GM10248 (cell line): Measurements from ENCODE around the gene TMEM132A.
A peak's percentile ranks its signal among the peaks of the same experiment; 100 is the strongest.

Experiments
- CTCF ChIA-PET: fragments of 300-600 bp; sonication (Branson Sonifier 250); formaldehyde crosslinking; extraction: SDS; loops from one replicate; lab custom pipeline; 2021; ENCODE audit warnings: antibody characterized with exemption; lab: Yijun Ruan, JAX
- POLR2A ChIA-PET: fragments of 350-650 bp; sonication (Branson Sonifier 250); formaldehyde crosslinking; extraction: SDS; loops from one replicate; lab custom pipeline; 2020; ENCODE audit warnings: antibody characterized with exemption; lab: Yijun Ruan, JAX
- DNase-seq: peaks from one replicate; pipeline ENCODE4 v3.0.0; 2012; ENCODE audit errors: extremely low spot score
- TF ChIP-seq, protein P1 (sequence below): IDR thresholded peaks from 2 replicates; pipeline ENCODE4 v1.5.1; 2012; ENCODE audit warnings: mild to moderate bottlenecking, low read depth; ENCODE audit errors: extremely low read depth, missing control alignments, control extremely low read depth

TMEM132A gene

DNA sequence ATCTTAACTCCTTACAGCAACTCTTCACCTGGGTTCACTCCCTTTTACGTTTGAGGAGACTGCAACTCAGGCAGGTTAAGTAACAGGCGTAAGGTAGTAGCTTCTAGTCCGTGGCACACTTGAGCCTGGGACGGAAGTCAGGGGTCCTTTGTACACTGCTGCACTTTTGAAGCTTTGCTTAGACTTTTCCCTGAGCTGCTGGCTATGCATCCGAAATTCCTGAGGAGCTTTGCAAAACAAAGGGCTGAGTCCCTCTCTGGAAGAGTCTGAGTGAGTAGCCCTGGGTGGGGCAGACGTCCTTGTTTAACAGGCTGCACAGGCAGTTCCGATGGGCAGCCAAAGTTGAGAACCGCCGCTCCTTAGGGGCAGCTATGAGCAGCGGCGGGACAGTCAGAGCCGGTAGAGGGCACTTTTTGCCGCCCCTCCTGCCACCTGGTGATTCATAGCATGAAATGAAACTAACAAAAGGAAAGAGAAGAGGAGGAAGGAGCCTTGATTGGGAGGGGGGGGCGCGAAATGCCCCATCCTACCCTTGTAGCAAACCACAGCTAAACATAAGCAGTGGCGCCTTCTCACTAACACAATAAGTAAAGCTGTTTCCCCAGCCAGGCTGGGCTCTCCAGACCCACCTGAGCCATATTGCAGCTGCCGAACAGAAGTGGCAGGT is 8.9 kb upstream of the TMEM132A start:
- DNase-seq = peak; percentile 76
- CTCF ChIA-PET = interaction anchor here (0.9 to 10.6 kb wide), 25 partner anchors 8 to 272 kb away, joined by 3 to 112 read pairs (median 5); partner anchors contain the start of genes PRPF19 and TMEM132A
- TF ChIP-seq, protein P1, sequence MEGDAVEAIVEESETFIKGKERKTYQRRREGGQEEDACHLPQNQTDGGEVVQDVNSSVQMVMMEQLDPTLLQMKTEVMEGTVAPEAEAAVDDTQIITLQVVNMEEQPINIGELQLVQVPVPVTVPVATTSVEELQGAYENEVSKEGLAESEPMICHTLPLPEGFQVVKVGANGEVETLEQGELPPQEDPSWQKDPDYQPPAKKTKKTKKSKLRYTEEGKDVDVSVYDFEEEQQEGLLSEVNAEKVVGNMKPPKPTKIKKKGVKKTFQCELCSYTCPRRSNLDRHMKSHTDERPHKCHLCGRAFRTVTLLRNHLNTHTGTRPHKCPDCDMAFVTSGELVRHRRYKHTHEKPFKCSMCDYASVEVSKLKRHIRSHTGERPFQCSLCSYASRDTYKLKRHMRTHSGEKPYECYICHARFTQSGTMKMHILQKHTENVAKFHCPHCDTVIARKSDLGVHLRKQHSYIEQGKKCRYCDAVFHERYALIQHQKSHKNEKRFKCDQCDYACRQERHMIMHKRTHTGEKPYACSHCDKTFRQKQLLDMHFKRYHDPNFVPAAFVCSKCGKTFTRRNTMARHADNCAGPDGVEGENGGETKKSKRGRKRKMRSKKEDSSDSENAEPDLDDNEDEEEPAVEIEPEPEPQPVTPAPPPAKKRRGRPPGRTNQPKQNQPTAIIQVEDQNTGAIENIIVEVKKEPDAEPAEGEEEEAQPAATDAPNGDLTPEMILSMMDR = peak; percentile 66
- POLR2A ChIA-PET = interaction anchor here (0.6 to 1.3 kb wide), 3 partner anchors 13 to 484 kb away, joined by 3 read pairs; no protein-coding TSS in a partner anchor

DNA sequence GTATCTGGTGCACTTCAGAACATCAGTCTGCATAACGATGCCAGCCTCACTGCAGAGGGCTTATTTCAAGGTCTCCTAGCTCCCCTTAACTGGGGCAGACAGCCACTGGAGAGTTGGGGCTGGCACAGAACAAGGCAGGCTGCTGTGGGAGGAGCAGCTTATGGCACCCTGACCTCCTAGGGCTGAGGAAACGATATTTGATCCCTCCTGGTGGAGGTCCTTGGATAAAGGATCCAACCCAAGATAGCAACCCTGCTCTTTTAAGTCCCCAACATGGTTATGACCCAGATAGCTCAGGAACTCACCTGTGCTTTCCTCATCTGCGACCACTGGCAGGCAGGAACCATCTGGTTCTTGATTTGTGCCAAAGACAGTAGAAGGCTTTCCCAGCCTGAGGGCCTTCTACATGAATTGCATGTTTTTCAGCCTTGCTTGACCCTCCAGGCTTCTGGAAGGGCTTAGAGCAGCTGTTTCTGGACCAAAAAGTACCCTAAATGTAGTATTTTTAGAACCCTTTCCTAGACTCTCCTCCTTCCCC is 7.5 kb upstream of the TMEM132A start:
- DNase-seq = no peak
- ChIA-PET CTCF (interaction anchor here (1.9 to 10.6 kb wide), 4 partner anchors 13 to 85 kb away, joined by 6 to 112 read pairs (median 20); partner anchors contain the start of gene PRPF19), POLR2A (interaction anchor here (0.6 kb wide), 1 partner anchor 480 kb away, joined by 5 read pairs; no protein-coding TSS in a partner anchor)
- TF ChIP-seq, protein P1 = no peak

DNA sequence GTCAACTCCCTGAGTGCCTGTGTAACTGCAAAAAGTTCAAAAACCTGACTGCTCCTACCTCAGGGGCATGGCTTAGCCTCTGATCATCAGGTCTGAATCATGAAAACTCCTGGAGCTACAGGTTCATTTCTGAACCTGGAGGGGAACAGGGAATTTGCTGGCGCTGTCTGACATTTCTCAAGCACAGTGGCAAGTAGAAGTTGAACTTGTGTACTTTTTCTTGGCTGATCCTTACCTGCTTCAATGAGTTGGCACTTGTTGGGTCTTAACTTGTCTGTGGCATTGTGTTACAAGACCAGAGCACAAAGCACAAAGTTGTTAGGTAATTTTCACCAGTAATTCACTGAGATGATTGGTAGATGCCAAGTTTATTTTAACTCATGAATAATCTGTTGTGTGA is 7.0 kb upstream of the TMEM132A start:
- POLR2A ChIA-PET = no interaction called here
- CTCF ChIA-PET = interaction anchor here (5.5 to 10.6 kb wide), 2 partner anchors 14 to 86 kb away, joined by 31 to 112 read pairs; partner anchors contain the start of gene PRPF19
- DNase-seq = no peak
- TF ChIP-seq, protein P1 = no peak

DNA sequence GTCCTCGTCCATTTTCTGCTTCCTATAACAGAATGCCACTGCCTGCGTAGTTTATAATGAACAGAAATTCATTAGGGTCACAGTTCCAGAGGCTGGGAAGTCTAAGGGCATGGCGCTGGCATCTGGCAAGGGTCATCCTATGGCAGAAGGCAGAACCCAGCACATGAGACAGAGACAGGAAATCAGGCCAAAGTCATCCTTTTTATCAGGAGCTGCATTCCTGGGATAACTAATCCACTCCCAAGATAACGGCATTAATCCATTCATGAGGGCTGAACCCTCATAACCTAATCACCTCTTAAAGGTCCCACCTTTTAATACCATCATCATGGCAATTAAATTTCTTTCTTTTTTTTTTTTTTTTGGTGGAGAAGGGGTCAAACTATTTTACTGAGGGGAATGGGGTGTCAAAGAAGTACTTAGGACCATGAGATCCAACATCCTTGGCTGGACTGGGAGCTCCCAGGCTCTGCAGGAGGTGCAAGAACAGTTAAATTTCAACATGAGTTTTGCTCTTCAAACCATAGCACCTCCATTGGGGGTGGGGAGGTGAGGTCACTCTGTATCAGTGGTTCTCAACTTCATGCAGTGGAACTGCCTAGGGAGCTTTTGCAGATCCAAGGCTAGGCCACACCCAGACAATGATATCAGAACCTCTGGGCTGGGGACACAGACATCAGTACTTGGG is 5.9 kb upstream of the TMEM132A start:
- ChIA-PET CTCF (interaction anchor here (1.5 to 10.6 kb wide), 6 partner anchors 9 to 269 kb away, joined by 3 to 112 read pairs (median 6); partner anchors contain the start of gene PRPF19), POLR2A (interaction anchor here (0.7 kb wide), 1 partner anchor 16 kb away, joined by 3 read pairs; no protein-coding TSS in a partner anchor)
- TF ChIP-seq, protein P1 = no peak
- no peak for DNase-seq

DNA sequence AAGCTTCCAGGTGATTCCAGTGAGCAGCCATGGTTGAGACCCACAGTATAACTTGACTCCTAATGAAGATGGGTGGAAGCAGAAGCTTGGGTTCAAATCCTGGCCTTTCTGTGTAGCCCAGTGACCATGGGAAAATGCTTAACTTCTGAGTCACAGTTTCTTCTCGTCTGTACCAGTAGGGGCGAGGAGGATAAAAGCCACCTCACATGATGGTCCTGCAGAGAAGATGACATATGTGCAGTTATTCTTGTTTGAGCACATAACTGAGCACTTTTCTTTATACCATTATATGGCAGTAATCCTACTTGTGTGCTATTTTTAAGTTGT is 5.4 kb upstream of the TMEM132A start:
- TF ChIP-seq, protein P1 = no peak
- CTCF ChIA-PET = interaction anchor here (1.5 to 10.6 kb wide), 6 partner anchors 8 to 268 kb away, joined by 3 to 112 read pairs (median 6); partner anchors contain the start of gene PRPF19
- POLR2A ChIA-PET = interaction anchor here (0.7 kb wide), 1 partner anchor 16 kb away, joined by 3 read pairs; no protein-coding TSS in a partner anchor
- no peak for DNase-seq

DNA sequence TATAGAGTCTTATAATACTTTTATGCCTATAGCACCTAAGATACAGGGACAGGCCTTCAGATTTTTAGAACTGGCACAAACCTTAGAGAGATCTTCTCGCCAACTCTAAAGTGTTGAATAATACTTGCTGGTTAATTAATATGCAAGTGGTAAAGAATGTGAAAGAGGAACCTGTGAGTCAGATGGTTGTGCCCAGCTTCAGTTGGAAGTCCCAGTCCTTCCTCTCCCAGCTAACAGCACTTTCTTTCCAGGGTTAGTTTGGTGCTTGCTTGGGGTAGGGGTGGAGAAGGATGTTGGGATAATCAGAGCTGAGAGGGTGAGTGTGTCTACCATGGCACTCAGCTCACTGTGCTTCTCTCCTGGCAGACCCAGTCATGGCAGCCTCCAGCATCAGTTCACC is 4.9 kb upstream of the TMEM132A start:
- POLR2A ChIA-PET = no interaction called here
- CTCF ChIA-PET = interaction anchor here (1.5 to 10.6 kb wide), 6 partner anchors 8 to 268 kb away, joined by 3 to 112 read pairs (median 6); partner anchors contain the start of gene PRPF19
- no peak for DNase-seq
- TF ChIP-seq, protein P1 = no peak
